ENCODE measurements around the gene GPR65.

DNA sequence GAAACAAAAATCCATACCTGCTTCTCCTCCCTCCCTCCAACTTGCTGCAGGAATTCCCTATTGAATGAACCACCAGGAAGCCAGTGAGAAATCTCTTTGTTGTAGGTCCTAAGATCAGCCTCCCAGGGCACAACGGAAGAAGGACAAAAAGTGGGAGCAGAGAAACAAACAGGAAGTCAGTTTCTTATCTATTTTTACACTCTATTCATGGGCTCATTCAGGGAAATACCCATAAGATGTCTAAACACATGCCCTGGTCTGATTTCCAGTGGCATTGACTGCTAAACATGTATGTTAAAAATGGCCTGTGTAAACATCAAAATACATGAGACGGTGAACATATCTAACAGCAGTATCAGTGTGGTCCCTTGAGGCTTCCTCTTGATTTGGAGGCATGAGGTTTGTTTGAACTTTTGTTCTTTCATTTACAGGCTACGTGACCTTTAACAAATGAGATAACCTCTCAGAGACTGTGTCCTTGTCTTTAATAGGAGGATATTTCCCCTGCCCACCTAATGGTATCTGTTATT lies 18.8 kb downstream of the GPR65 start:
- TF ChIP-seq POLR2A (IDR thresholded peaks at IDR 0.05; ENCODE audit: low read depth, low read length) (no peak), POLR2AphosphoS5 (IDR thresholded peaks at IDR 0.05; ENCODE audit: low read depth, low read length) (no peak)
